Thymus (tissue), 14 donors: ENCODE results near the gene PRSS1. TPM values are rescaled to one million over a fixed set of nuclear protein-coding genes. Genes with fewer than 3 reads are reported as not detected.
"Not testable (repeated sequence)": the region's sequence is repeated elsewhere in the genome, so short reads cannot be mapped to it uniquely, and the experiment has no call there.

ENCODE experiments used
- DNase-seq, 9 donors: peaks; one replicate each; pipeline ENCODE4 v3.0.0-alpha.2; 2013; ENCODE audit warnings: low spot score in 9 of 9, low read depth in 6 of 9, missing footprints in 1 of 9
- H3K27ac ChIP-seq, 2 donors: one replicate each; pipeline ENCODE4 v1.5.1; 2013; ENCODE audit warnings: control low read depth in 1 of 2, low read depth in 1 of 2, low read length in 1 of 2, mild to moderate bottlenecking in 1 of 2, moderate library complexity in 1 of 2
- H3K27me3 ChIP-seq, 2 donors: one replicate each; pipeline ENCODE4 v1.5.1; 2013; ENCODE audit warnings: low read length in 1 of 2; ENCODE audit not compliant: control insufficient read depth in 2 of 2, insufficient read depth in 1 of 2
- H3K36me3 ChIP-seq, 2 donors: one replicate each; pipeline ENCODE4 v1.5.1; 2013; ENCODE audit warnings: low read length in 1 of 2, mild to moderate bottlenecking in 1 of 2, moderate library complexity in 1 of 2; ENCODE audit not compliant: control insufficient read depth in 2 of 2, insufficient read depth in 2 of 2
- H3K4me1 ChIP-seq, 2 donors: one replicate each; pipeline ENCODE4 v1.5.1; 2013; ENCODE audit warnings: low read length in 2 of 2; ENCODE audit not compliant: control insufficient read depth in 2 of 2, insufficient read depth in 2 of 2
- H3K4me3 ChIP-seq, 2 donors: one replicate each; pipeline ENCODE4 v1.5.1; 2013; ENCODE audit warnings: low read length in 2 of 2, control low read depth in 1 of 2, mild to moderate bottlenecking in 1 of 2
- H3K9me3 ChIP-seq, 2 donors: one replicate each; pipeline ENCODE4 v1.5.1; 2013; ENCODE audit warnings: low read length in 1 of 2, mild to moderate bottlenecking in 1 of 2; ENCODE audit not compliant: control insufficient read depth in 2 of 2, insufficient read depth in 1 of 2
- WGBS: extraction: QIAGEN DNeasy Blood & Tissue Kit; methylation state at CpG from one replicate; pipeline ENCODE4 v1.1.7; 2013; 5-methylcytosine and 5-hydroxymethylcytosine counted together
- long read RNA-seq, 10 donors: transcript quantifications; one replicate each; lab custom pipeline, GENCODE V29; 2026
- polyA plus RNA-seq: library from polyadenylated mRNA; stranded (reverse); fragments of 200-250 nt; gene quantifications from one replicate; pipeline ENCODE4 v1.2.3, GENCODE V29; 2013
- total RNA-seq: library from RNA; stranded (reverse); fragments of 120-200 nt; gene quantifications from one replicate; pipeline ENCODE4 v1.2.4, GENCODE V29; 2013
- donor health status: healthy.

Gene PRSS1
- 0.76 TPM for total RNA-seq
- polyA plus RNA-seq = 4.5 TPM
- long read RNA-seq, donor 1 = 0 reads
- long read RNA-seq, donor 2 = 0 reads
- long read RNA-seq, donor 3, partial matches to known transcripts = 0 of 1 reads
- long read RNA-seq, donor 3, other reads (novel, unspliced or antisense) = 0 of 1 reads
- long read RNA-seq, donor 4 = 0 reads
- long read RNA-seq, donor 5 = 0 reads
- long read RNA-seq, donor 6 = 0 reads
- long read RNA-seq, donor 7 = 0 reads
- long read RNA-seq, donor 8 = 0 reads
- long read RNA-seq, donor 9 = 0 reads
- long read RNA-seq, donor 10 = 0 reads

DNA sequence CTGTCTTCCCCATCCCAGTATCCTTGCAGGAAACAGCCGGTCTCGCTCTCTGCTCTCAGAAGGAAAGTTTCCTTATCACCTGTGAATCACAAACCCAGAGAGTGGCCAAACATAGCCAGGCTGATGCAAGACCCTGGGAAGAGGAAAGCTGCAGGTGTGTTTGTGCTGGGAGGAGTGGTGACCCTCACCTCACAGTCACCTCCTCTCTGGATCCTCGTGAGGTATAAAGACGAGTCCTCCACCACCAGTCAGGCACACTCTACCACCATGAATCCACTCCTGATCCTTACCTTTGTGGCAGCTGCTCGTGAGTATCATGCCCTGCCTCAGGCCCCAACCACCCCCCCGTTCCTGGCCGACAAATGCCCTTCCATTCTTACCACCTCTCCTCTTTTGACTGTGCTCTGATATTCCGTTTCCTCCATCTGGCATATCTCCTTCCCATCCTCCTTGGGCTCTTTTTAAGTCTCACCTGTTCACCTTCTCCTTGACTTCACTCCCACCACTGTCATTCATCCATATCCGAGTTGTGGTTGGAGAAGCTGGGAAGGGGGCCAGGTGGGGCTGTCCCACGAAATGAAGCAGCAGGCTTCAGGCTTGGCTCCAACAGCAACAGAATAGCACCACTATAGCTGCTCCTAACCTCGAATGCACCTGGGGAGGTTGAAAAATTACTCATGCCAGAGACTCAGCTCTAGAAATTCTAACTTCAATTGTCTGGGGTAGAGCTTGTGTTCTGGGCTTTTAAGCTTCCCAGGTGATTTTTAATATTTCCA lies at the start of gene PRSS1:
Gene PRSS1, plus strand, starts transcription at position 255 of the 776 bp plus-strand sequence. Its CDS starts 13 bp downstream, at position 268.
- H3K4me3 ChIP-seq = no peak within 1 kb of the TSS
- WGBS = 83% methylated on average over 11 of the region's 11 CpGs
- H3K27me3 ChIP-seq = no peaks in the 10 kb centered on the region
- no peaks in the 10 kb centered on the region for H3K36me3 ChIP-seq
- H3K9me3 ChIP-seq = no peaks in the 10 kb centered on the region
- peak in 1 of 9 donors; percentile 7 for DNase-seq
- no peak within 1 kb of the TSS for H3K27ac ChIP-seq
- peaks cover 0 to 10% of the 10 kb centered on the region in 2 donors for H3K4me1 ChIP-seq

DNA sequence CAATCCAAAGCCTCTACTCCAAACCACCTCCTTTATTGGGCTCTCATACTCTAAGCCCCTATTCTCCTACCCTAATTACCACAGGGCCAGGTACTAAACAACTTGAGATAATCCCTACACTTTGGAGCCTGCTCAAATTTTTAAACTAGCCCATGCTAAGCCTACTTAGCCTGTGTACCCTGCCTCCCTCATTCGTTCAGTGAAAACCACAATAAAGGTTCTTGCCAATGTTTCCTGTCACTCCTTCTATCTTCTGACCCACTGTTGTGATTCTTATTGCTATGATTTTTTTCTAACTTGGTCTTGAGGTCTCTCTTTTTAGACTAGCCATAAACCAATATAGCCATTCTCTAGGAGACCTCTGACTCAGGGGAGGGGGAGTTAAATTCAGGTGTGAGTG lies 48.3 kb upstream of the PRSS1 start:
- H3K9me3 ChIP-seq, DNase-seq, H3K4me3 ChIP-seq, H3K4me1 ChIP-seq, H3K27ac ChIP-seq, H3K27me3 ChIP-seq, H3K36me3 ChIP-seq: not testable (repeated sequence)
- 3% methylated on average over 1 of the region's 1 CpG for WGBS

DNA sequence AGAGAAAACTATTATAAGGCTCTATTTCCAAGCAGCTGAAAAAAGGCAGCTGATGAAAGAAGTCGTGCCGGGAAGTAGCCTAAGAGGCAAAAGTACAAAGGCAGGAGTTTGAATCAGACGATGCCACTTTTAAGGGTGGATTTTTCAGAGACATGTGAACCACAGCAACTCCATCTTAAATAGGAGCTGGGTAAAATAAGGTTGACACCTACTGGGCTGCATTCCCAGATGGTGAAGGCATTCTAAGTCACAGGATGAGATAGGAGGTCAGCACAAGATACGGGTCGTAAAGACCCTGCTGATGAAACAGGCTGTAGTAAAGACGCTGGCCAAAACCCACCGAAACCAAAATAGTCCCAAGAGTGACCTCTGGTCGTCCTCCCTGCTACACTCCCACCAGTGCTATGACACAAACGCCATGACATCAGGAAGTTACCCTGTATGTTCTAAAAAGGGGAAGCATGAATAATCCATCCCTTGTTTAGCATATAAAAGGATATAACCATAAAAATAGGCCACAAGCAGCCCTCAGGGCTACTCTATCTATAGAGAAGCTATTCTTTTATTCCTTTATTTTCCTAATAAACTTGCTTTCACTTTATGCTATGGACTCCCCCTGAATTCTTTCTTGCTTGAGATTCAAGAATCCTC lies 45.5 kb upstream of the PRSS1 start:
- Histone ChIP-seq H3K4me1 (peaks cover 0 to 4% of the 10 kb centered on the region in 2 donors), H3K27ac (no peak overlapping the region), H3K27me3 (no peaks in the 10 kb centered on the region), H3K36me3 (no peaks in the 10 kb centered on the region), H3K4me3 (no peak overlapping the region), H3K9me3 (no peaks in the 10 kb centered on the region)
- DNase-seq = no peak
- WGBS = 89% methylated on average over 9 of the region's 9 CpGs

DNA sequence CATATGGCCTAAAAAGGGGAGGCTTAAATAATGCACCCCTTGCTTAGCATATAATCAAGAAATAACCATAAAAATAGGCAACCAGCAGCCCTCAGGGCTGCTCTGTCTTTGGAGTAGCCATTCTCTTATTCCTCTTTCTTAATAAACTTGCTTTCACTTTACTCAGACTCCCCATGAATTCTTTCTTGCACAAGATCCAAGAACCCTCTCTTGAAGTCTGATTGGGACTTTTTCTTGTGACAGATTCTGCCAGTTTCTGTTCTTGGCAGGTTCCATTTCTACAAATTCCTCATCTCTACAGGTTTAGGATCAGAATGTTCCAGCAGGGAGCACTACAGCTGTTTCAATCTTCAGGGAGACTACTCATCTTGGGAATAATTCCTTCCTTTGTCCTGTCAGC lies 40.5 kb upstream of the PRSS1 start:
- H3K4me3 ChIP-seq, H3K9me3 ChIP-seq, H3K36me3 ChIP-seq, H3K27me3 ChIP-seq, H3K27ac ChIP-seq, DNase-seq: not testable (repeated sequence)
- H3K4me1 ChIP-seq = peaks cover 4 to 27% of the 10 kb centered on the region in 2 donors

DNA sequence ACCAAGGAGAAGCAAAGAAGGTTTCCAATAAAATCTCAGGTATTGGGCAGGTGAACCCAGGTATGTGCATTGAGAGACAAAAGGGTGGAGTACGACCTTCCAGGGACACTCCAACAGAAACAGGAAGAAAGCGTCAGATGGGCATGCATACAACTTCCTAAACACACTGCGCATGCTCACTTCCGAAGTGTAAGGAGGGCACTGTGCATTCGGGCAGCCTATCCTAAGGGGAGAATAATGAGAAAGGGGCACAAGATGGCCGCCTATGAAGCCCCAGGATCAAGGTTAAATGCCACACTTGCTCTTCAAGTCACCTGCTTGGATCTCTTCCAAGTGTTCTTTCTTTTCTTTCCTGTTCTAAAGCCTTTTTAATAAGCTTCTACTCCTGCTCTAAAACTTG lies 39.4 kb upstream of the PRSS1 start:
- Histone ChIP-seq H3K27ac (no peak overlapping the region), H3K4me1 (peaks cover 6 to 36% of the 10 kb centered on the region in 2 donors), H3K36me3 (no peaks in the 10 kb centered on the region), H3K27me3 (no peaks in the 10 kb centered on the region), H3K4me3 (no peak overlapping the region), H3K9me3 (no peaks in the 10 kb centered on the region)
- DNase-seq = no peak
- WGBS = 78% methylated on average over 6 of the region's 6 CpGs

DNA sequence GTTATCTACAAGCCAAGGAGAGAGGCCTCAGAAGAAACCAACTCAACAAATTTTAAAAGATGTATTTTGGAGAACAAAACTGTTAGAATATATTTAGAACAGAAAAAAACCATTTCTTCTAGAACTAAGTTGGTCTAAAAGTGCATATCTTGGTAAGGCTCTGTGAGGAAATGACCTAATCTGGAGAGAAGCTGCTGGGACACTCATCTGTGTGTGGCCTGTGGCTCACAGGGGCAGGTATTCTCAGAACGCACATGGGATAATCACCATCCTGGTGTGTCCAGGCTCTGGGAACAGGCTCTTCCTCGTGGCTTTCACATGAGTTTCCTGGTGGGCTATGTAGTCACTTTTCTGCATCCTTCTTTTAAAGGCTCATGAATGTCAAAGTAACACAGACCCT lies 38.1 kb upstream of the PRSS1 start:
- Histone ChIP-seq H3K4me1 (peaks cover 6 to 48% of the 10 kb centered on the region in 2 donors), H3K9me3 (no peaks in the 10 kb centered on the region), H3K27me3 (no peaks in the 10 kb centered on the region), H3K27ac (peak overlapping the region; percentile 31 to 87), H3K36me3 (no peaks in the 10 kb centered on the region), H3K4me3 (no peak overlapping the region)
- DNase-seq = peak in 1 of 9 donors; percentile 10
- WGBS = 31% methylated on average over 2 of the region's 2 CpGs

DNA sequence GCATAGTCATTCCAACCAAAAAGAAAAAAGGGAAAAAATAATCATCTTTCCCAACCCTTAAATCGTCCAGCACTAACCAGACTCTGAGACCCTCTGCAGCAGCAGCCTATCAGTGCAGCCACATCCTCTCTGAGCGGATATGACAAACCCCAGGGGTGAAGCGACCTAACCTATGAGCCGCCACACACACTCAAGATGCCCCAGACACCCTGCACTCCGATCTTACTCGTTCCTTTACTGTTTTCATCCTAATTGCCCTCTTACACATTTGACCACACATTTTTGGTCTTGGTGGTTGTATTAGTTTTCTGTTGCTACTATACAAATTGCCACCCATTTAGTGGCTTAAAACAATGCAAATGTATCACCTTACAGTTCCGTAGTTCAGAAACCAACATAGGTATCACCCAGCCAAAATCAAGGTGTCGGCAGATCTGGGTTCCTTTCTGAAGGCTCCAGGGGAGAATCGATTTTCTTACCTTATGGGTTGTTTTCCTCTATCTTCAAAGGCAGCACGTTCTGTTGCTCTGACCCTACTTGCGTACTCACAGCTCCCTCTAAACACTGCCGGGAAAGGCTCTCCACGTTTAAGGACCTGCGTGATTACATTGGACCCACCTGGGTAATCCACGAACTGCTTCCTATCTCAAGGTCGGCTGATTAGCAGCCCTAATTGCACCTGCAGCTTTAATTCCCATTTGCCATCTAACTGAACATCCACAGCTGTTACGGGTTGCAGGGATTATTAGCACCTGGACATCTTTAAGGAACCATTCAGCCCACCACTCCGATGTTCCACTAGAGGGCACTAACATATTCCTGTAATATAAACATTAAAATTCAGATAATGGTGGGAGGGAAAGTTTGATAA lies 37.3 kb upstream of the PRSS1 start:
- peaks cover 9 to 56% of the 10 kb centered on the region in 2 donors for H3K4me1 ChIP-seq
- WGBS = 32% methylated on average over 18 of the region's 18 CpGs
- H3K27me3 ChIP-seq = no peaks in the 10 kb centered on the region
- H3K36me3 ChIP-seq = no peaks in the 10 kb centered on the region
- DNase-seq = peak in 3 of 9 donors; percentile 34 to 67 (median 44)
- H3K9me3 ChIP-seq = no peaks in the 10 kb centered on the region
- peak overlapping the region; percentile 60 to 87 for H3K27ac ChIP-seq
- H3K4me3 ChIP-seq = peak overlapping the region in 1 of 2 donors; percentile 22

DNA sequence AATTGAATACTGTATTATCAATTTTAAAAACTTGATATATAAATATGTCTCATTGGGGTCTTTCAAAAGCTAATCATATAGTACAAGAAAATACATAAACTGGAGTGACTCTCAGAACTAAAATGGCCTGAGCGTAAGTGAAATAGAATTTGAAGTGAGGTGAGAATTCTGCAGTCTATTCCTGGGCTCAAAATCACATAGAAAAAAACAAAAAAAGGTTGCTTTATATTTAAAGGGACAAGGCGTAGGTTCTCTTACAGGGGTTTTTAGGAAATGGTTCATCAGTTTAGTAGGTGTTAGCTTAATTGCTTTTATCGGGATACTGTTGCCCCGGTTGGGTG lies 36.7 kb upstream of the PRSS1 start:
- no peaks in the 10 kb centered on the region for H3K9me3 ChIP-seq
- no peak for DNase-seq
- no peaks in the 10 kb centered on the region for H3K27me3 ChIP-seq
- H3K36me3 ChIP-seq = no peaks in the 10 kb centered on the region
- no peak overlapping the region for H3K4me3 ChIP-seq
- H3K27ac ChIP-seq = peak overlapping the region in 1 of 2 donors; percentile 94
- H3K4me1 ChIP-seq = peaks cover 9 to 61% of the 10 kb centered on the region in 2 donors
- WGBS = 92% methylated on average over 4 of the region's 4 CpGs
